T-helper 22 cell (primary cell): ENCODE results near the gene OCLN.
"Not testable (repeated sequence)": the region's sequence is repeated elsewhere in the genome, so short reads cannot be mapped to it uniquely, and the experiment has no call there.

Experiments used
- DNase-seq: peaks from one replicate; pipeline ENCODE4 v3.0.0-alpha.2; 2020; ENCODE audit warnings: low read depth

OCLN gene

DNA sequence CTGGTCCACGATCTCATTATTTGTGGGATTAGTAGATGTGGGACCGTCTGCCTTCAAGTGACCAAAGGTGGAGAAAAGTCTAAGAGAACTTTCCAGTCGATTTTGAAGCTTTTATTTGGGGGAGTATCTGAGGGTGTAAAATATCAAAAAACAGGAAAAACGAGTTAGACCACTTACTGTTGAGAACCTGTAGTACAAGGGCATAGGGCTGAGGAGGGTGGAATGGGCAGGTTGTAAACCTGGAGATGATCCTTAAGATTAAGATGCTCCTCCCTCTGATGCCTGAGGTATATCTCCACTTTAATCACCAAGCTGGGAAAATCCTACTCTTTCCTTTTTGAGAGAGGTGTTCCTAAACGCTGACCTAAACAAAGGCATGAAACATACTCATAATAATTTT, 35.4 kb downstream of the OCLN start:
- no peak for DNase-seq

DNA sequence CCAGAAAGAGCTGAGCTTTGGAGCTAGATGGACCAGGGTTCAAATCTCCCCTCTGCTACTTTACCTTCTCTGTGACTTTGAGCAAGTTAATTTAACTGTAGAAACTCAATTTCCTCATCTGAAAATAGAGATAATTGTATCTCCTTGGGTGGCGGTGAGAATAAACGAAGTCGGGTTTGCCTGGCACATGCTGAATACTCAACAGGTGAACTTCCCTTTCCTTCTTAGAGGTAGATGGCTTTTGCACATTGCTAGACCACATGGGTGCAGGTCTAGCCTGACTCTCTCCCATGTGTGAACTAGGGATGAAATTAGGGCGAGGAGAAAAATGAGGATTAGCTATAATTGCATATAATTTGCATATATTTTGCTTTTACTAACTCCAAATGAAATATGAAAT, 36.0 kb downstream of the OCLN start:
- no peak for DNase-seq

DNA sequence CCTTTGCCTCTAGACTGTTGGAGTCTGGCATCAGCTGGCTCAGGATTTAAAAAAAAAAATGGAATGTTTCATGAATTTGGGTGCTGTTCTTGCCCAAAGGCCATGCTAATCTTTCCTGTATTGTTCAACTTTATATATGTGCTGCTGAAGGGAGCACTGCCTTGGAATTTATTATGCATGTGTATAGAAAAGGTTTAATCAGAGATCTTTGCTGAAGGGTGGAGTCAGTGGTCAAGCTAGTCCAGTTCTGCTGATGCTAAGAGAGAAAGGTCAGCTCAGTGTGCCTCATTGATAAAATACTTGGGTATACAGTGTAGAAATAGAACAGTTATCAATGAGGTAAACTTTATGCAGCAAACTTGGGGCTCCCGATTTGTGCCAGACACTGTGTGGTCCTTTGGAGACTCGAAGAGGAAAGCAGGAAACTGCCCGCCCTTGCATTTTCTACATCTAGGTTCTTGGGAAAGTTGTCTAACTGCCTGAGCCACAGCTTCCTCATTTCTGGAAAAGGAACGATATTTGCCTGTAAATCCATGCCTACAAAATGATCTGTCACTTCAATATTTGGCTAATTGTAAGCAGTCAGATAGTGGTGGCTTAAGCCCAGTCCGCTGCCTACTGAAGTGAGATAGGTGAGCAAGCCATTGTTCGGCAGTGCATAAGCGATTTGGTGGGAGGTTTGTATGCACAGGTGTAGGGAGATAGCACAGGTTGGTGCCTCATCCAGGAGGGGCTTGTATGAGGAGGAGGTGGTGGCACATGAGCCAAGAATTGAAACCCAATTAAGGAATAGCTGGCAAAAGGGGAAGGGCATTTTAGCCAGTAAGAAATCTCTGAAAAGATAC, 38.2 kb downstream of the OCLN start:
- no peak for DNase-seq

DNA sequence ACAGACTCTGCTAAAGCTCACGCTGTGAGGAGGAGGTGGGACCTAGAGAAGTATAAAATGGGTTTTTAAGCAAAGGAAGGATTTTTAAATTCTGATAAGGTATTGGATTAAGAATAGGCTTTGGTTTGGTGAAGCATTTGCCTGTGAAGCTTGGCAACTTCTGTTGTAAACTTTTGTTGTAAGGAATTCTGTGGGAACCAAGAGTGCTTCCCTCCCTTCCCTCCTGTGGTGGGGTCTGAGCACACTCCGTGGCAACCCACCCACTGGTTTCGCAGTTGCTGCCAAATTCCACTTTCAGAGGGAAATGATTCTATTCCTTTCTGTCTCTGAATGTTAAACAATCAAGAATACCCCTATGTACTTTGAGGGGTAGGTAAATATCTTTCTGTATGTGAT, 38.8 kb downstream of the OCLN start:
- no peak for DNase-seq

DNA sequence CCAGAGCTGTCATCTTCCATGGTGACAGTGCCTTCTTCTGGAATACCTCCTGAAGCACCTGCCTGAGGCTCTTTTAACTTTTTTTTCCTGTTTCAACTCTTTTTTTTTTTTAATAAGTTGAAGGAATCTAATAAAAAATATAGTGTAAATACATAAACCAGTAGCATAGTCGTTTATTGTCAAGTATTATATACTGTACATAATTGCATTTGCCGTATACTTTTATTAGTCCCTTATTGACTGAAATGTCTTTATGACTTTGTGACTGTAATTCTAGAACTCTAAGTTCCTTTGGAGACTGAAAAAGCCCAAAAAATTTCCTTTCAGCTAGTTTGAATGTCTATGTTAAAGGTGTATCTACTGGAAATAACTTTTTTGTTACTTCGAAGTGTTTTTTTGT, 45.3 kb downstream of the OCLN start:
- not testable (repeated sequence) for DNase-seq

DNA sequence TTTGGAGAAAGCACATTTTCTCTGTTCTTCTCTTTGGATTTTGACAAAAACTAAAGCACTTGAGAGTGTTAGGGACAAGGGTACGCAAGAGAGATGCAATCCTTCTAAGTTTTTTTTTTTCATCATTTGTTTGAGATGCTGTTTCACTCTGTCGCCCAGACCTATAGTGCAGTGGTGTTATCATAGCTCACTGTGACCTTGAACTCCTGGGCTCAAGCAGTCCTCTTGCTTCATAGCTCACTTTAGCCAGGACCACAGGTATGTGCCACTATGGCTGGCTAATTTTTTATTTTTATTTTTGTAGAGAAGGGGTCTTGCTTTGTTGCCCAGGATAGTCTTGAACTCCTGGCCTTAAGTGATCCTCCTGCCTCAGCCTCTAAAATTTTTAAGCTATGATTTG, 46.1 kb downstream of the OCLN start:
- not testable (repeated sequence) for DNase-seq

DNA sequence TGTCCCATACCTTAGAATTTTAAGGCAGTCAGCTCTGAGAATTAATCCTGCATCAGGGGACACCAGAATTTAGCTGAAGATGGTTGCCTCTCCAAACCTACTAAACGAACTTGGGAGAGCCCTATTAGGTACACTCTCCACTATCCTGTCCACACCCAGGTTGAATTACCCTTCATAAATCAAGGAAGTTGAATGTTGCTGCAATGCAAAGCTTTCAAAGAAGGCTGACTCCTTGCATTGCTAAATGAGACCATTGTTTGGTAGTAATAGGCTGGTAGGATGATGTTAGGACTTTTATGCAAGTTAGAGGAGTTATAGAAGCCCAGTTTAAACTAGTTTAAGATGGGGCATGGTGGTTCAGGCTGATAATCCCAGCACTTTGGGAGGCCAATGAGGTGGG, 48.8 kb downstream of the OCLN start:
- not testable (repeated sequence) for DNase-seq

DNA sequence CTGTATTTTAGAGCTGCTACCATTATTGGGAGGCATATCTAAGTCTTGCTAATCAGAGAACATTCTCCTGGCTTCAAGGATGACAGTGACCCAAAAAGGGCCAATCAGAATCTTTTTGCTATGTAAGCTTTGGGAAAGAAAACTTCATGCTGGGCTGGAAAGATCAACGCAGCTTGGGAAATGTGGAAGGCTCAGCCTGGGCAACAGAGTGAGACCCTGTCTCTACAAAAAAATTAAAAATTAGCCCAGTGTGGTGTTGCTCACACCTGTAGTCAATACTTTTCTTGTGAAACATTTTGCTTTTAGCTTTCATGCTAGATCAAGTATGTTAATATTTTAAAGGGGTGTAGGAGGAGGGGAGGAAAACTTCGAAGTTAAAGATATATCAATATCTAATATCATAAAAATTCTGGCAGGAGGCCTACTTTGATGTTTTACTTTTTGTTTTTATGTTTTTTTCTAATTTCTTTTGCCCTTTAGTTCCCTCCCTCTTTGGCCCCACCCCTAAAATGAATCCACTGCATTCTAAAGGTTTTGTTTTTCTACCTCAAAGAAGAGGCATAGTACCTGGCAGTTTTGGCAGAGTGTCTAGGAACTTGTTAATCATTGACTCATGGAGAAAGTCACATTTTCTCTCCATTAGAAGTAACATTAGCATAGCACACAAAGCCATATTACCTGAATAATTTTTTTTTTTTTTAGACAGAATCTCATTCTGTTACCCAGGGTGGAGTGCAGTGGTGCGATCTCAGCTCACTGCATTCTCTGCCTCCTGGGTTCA, 50.4 kb downstream of the OCLN start:
- not testable (repeated sequence) for DNase-seq

DNA sequence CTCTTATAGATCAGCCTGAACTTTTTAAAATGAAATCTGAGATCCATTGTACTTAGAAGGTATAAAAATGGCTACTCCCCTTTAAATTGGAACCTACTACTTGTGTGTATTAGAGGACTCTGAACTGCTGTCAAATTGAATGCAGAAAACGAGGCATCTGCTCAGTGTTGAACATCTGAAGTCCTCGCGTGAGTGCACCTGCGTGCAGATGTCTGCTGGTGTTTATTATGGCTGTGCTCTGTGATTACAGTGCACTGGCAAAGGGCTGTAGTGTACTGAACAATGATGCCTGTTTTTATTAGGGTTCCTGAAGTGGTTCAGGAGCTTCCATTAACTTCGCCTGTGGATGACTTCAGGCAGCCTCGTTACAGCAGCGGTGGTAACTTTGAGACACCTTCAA, 52.0 kb downstream of the OCLN start:
- not testable (repeated sequence) for DNase-seq

DNA sequence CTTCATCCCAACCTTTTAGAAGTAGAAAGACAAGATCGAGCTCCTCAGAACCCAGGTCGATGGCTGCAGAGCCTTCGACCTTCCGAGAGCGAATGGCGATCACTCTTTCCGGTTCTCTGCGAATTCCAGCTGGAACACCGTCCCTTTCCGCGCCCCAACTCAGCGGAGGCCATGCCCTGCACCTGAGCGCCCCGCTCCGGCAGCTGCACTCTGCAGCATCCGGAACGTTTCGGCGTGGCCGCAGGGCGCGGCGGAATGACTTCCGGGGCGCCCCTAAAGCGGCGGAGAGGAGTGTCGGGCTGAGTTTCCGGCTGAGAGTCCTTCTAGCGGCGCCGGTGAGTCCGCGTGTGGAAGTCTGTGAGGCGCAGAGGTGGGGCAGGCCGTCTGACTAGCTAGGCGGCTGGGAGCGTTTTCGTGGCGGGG, 67.3 kb downstream of the OCLN start, which contains the start of gene GTF2H2C:
Gene GTF2H2C (plus strand): TSS at position 284 of the 423 bp plus-strand sequence. CDS start 4,942 bp downstream, outside the sequence.
- peak; percentile 54 for DNase-seq

DNA sequence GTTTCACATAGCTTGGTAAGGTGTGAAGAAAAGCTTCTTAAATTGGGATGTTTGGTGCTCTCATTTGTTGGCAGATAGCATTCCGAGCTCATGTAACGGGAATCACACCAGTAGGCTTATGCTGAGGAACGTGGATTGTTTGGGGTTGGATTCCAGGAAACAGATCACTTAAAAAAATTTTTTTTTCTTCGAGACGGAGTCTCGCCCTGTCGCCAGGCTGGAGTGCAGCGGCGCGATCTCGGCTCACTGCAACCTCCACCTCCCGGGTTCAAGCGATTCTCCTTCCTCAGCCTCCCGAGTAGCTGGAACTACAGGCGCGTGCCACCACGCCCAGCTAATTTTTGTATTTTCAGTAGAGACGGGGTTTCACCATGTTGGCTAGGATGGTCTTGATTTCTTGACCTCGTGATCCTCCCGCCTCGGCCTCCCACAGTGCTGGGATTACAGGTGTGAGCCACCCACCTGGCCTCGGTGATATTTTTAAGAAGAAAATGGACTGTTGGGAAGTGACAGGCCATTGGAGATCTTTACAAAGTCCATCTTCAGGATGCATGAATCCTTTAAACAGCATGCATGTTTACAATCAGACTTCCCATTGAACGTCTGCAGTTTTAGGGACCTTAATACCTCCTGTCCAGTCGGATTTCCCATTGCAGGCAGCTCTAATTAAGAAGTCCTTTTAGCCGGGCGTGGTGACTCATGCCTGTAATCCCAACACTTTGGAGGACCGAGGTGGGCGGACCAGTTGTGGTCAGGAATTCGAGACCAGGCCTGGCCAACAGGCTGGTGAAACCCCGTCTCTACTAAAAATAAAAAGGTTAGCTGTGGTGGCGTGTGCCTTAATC, 68.2 kb downstream of the OCLN start:
- DNase-seq, result not testable (repeated sequence)

DNA sequence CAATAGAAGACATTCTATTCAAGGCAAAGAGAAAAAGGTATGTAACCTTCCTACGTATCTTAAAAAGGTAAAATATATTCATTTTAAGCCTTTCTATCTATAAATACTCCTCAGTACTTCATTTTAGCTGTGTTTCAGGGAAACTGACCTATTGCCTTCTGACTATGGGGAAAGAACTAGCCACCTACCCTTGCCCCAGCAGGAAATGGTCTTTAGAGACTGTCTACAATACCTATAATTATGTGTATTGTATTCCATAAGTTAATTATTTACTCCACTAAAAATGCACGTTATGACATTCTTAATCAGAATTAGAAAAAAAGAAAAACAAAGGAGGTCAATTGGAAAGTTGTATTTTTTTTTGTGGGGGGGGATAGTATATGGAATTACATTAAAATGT, 73.6 kb downstream of the OCLN start:
- DNase-seq, result not testable (repeated sequence)

DNA sequence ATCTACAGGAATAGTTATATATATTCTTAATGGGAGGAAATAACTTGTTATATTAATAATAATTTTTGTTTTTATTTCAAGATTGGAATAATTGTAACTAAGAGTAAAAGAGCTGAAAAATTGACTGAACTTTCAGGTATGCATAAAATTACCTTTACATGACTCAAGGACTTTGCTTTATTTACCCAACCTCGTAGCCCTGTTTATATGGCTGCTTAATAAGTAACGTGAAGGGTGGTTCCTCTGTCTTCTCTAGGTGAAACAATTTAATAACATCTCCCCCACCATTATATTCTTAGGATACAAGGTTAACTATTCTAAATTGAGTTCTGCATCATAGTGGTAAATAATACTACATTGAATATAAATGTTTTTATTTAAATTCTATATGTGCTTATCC, 75.5 kb downstream of the OCLN start:
- DNase-seq, result not testable (repeated sequence)

DNA sequence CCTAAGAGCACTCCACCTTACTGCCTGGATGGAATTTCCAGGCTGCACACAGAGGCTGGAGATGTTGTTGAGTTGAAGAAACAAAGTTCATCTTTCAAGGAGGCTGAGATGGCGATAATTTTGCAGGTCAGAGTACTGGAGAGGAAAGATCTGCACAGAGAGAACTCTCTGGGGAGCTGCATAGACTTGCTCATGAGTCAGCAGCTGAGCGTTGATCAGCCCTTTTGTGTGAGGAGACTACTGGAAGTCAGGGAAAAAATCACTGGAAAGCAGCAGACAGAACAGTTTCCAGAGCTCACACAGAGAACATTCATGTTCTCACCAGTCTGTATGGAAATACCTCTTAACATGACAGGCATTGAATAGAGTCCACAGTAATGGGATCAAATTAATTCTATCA, 90.8 kb downstream of the OCLN start:
- DNase-seq, result not testable (repeated sequence)

DNA sequence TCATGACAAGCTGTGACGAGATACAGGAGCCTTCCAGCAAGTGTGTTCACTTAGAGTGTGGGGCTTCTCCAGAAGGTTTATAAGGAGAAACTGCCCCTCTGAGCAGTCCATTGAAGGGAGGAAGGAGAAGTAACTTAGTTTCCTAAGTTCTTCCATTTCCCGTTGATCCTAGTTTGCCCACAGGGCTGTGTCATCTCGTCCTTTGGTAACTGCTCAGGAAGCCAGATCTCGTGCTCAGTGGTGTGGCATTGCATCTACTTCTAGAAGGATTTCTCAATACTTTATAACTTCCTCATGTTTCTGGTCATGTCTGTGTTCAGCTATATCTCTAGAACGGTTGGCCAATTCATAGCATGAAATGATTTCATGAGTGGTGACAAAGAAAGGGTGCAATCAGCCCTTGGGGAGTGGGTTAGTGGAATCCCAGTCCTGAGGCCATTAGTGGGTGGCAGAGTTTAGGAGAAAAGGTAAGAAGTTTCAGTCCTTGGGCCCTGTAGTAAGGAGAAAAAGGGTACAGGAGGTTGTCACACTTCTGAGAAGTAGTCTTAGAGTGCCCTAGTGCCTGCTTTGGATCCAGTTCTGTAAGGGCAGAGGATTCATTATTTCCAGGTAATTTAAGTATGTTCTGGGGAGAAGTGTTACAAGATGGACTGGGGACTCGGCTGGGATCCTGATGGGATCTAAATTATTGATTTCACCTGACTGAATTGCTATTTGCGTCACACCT, 103.7 kb downstream of the OCLN start:
- not testable (repeated sequence) for DNase-seq

DNA sequence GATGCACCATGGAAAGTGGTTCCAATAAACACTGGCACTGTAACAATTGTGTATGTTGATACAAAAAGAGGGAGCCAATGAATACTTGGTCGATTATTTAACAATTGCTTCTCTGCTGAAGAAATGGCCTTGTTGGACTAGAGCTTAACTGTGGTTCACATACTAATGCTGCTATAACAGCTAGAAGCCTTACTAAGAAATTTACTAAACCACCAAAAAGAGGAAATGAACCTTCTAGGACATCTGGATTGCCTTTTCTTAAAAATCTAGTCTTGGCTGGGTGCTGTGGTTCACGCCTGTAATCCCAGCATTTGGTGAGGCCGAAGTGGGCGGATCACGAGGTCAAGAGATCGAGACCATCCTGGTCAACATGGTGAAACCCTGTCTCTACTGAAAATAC, 109.4 kb downstream of the OCLN start:
- not testable (repeated sequence) for DNase-seq

DNA sequence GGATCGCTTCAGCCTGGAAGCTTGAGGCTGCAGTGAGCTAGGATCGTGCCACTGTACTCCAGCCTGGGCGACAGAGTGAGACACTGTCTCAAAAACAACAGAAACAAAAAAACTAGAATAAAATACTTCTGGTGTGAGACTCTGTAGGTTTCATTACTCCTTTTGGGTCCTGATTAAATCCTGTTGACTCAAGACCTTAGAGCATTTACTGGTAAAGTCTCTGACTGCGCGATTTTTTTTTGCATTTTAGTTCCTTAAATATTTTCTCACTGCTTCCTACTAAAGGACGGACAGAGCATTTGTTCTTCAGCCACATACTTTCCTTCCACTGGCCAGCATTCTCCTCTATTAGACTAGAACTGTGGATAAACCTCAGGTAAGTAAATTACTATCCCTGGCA, 114.2 kb downstream of the OCLN start:
- DNase-seq, result not testable (repeated sequence)
